Measurements from ENCODE around the gene BOD1.

The BOD1 gene

DNA sequence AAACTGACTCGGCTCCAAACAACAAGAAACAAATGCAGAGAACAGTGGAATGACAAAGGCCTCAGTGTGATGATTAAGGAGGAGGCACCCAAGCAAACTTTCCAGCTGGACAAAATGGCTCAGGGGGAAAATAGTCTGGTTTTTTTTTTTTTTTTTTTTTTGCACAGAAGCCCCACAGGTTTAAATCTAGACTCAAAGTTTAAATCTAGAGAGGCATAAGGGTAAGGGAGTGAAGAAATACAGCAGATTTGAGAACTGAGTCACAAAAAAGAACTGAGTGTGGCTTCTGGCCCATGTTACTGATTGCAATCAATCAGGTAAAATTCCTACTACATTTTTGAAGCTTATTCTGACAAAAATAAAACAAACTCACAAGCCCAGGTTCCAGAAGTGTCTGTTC lies 12.3 kb downstream of the BOD1 start:
- Histone ChIP-seq H3K4me1 (ENCODE audit: control insufficient read depth in 1 of 2, insufficient read depth in 1 of 2, low read depth in 1 of 2, low read length in 1 of 2) (peaks cover 3 to 21% of the 10 kb centered on the region in 2 experiments), H3K36me3 (peaks cover 49% of the 10 kb centered on the region), H3K27me3 (no peaks in the 10 kb centered on the region), H3K9me3 (no peaks in the 10 kb centered on the region), H3K4me3 (ENCODE audit: low read depth in 1 of 2, low read length in 1 of 2) (no peak overlapping the region), H3K27ac (no peak overlapping the region)
- TF ChIP-seq, protein P1, sequence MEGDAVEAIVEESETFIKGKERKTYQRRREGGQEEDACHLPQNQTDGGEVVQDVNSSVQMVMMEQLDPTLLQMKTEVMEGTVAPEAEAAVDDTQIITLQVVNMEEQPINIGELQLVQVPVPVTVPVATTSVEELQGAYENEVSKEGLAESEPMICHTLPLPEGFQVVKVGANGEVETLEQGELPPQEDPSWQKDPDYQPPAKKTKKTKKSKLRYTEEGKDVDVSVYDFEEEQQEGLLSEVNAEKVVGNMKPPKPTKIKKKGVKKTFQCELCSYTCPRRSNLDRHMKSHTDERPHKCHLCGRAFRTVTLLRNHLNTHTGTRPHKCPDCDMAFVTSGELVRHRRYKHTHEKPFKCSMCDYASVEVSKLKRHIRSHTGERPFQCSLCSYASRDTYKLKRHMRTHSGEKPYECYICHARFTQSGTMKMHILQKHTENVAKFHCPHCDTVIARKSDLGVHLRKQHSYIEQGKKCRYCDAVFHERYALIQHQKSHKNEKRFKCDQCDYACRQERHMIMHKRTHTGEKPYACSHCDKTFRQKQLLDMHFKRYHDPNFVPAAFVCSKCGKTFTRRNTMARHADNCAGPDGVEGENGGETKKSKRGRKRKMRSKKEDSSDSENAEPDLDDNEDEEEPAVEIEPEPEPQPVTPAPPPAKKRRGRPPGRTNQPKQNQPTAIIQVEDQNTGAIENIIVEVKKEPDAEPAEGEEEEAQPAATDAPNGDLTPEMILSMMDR (IDR thresholded peaks at IDR 0.05), result no peak

DNA sequence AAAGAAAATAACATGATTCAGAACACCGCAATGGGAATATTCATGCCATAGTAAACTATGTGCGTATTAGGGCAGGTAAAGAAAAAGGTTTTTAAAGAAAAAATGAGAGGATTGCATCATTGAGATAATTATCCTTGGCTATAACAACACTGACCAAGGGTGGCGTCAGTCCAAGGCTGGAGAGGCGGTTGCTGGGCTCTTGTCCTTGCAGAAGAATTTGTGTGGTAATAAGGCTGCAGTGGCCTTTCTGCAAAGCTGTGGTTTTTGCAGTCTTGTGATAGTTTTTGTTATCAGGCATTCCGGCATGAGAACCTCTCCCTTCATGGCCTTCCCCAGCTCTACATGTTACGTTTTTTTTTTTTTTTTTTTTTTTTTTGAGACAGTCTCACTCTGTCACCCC lies 14.0 kb downstream of the BOD1 start:
- H3K27me3 ChIP-seq, result no peaks in the 10 kb centered on the region
- no peaks in the 10 kb centered on the region for H3K9me3 ChIP-seq
- TF ChIP-seq, protein P1 (IDR thresholded peaks at IDR 0.05), result no peak
- H3K4me3 ChIP-seq (ENCODE audit: low read depth in 1 of 2, low read length in 1 of 2), result no peak overlapping the region
- peaks cover 32% of the 10 kb centered on the region for H3K36me3 ChIP-seq
- peaks cover 3 to 21% of the 10 kb centered on the region in 2 experiments for H3K4me1 ChIP-seq (ENCODE audit: control insufficient read depth in 1 of 2, insufficient read depth in 1 of 2, low read depth in 1 of 2, low read length in 1 of 2)
- H3K27ac ChIP-seq, result no peak overlapping the region

DNA sequence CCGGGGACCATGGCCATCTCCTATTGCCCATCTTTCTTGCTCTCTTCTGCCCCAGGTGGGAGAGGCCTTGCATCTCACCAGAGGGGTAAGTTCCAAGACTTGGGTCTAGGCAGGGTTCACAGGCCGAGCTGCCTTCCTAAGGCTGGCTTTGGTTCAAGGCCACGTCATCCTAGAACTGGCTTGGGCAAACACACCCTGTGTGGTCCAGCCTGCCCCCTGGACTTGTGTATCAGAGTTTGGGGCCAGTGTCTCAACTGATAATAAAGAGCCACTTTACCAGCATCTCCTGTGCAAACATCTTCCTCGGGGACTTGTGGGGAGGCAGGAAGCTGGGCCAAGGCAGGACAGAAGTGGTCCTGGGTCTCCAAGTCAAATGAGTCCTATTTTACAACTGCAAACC lies 17.8 kb downstream of the BOD1 start:
- H3K9me3 ChIP-seq, result peaks cover 2% of the 10 kb centered on the region
- H3K36me3 ChIP-seq, result no peaks in the 10 kb centered on the region
- H3K27ac ChIP-seq, result no peak overlapping the region
- TF ChIP-seq, protein P1 (IDR thresholded peaks at IDR 0.05), result no peak
- H3K27me3 ChIP-seq, result no peaks in the 10 kb centered on the region
- peaks cover 3 to 21% of the 10 kb centered on the region in 2 experiments for H3K4me1 ChIP-seq (ENCODE audit: control insufficient read depth in 1 of 2, insufficient read depth in 1 of 2, low read depth in 1 of 2, low read length in 1 of 2)
- H3K4me3 ChIP-seq (ENCODE audit: low read depth in 1 of 2, low read length in 1 of 2), result no peak overlapping the region

DNA sequence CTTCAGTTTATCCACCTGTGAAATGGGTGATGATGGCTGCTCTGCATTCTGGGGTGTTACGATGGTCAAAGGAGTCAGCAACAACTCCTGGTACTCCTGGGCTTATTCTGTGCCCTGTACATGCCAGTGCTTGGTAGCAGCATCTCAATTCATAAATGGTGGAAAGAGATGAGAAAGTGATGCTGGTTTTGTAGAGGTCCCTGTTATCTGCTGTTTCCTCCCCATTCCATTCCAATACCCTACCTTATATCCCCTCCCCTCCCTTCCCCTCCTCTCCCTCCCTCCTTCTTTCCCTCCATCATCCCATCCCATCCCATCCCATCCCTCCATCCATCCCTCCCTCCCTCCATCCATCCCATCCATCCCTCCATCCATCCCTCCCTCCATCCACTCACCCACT lies 19.1 kb downstream of the BOD1 start:
- no peaks in the 10 kb centered on the region for H3K36me3 ChIP-seq
- H3K27me3 ChIP-seq, result no peaks in the 10 kb centered on the region
- H3K4me1 ChIP-seq (ENCODE audit: control insufficient read depth in 1 of 2, insufficient read depth in 1 of 2, low read depth in 1 of 2, low read length in 1 of 2), result peaks cover under 1 to 11% of the 10 kb centered on the region in 2 experiments
- no peak overlapping the region for H3K4me3 ChIP-seq (ENCODE audit: low read depth in 1 of 2, low read length in 1 of 2)
- no peak overlapping the region for H3K27ac ChIP-seq
- TF ChIP-seq, protein P1 (IDR thresholded peaks at IDR 0.05), result no peak
- H3K9me3 ChIP-seq, result peaks cover 16% of the 10 kb centered on the region

DNA sequence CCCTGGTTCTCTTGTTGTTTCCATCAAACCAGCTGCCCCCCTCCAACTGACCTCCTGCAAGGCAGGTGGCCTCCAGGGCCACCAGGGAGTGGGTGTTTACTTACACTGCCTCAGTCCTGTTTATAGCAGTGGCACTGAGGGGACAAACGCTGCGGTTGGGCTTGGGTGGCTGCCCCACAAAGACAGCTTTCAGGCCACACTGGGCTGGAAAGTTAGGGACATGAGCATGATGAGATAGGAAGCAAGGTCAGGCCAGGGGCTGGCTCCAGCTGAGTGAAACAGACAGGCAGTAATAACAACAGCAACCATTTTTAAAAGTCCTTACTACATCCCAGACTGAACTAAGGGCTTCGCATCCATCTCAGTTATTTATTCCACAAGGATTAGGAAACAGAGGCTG lies 20.6 kb downstream of the BOD1 start:
- H3K9me3 ChIP-seq, result peaks cover 25% of the 10 kb centered on the region
- TF ChIP-seq, protein P1 (IDR thresholded peaks at IDR 0.05), result no peak
- no peaks in the 10 kb centered on the region for H3K4me1 ChIP-seq (ENCODE audit: control insufficient read depth in 1 of 2, insufficient read depth in 1 of 2, low read depth in 1 of 2, low read length in 1 of 2)
- H3K27ac ChIP-seq, result no peak overlapping the region
- no peaks in the 10 kb centered on the region for H3K27me3 ChIP-seq
- H3K4me3 ChIP-seq (ENCODE audit: low read depth in 1 of 2, low read length in 1 of 2), result no peak overlapping the region
- H3K36me3 ChIP-seq, result no peaks in the 10 kb centered on the region

DNA sequence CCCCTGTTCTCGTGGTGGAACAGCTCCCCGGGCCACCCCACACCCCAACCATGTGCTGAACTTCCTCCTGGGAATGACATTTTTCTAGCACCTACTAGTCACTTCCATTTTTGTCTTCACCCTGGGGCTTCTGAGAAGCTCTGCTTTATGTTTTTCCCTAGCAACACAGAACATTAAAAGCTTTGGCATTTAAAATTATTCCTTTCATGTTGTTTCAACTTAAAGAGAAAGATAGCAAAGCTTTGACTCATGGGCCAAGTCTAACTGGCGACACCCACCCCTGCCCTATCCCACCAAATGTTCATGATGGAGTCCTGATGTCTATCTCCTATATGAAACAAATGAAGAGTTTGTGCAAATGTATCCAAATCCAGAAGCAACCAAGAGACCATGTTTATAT lies 22.4 kb downstream of the BOD1 start:
- H3K4me3 ChIP-seq (ENCODE audit: low read depth in 1 of 2, low read length in 1 of 2), result no peak overlapping the region
- no peaks in the 10 kb centered on the region for H3K4me1 ChIP-seq (ENCODE audit: control insufficient read depth in 1 of 2, insufficient read depth in 1 of 2, low read depth in 1 of 2, low read length in 1 of 2)
- no peak overlapping the region for H3K27ac ChIP-seq
- no peaks in the 10 kb centered on the region for H3K27me3 ChIP-seq
- no peaks in the 10 kb centered on the region for H3K36me3 ChIP-seq
- TF ChIP-seq, protein P1 (IDR thresholded peaks at IDR 0.05), result no peak
- peaks cover 25% of the 10 kb centered on the region for H3K9me3 ChIP-seq
